SIG-M5 treated with dmso at 0.1 percent for 504 hours (cell line): Measurements from ENCODE around the gene FANCI.

Experiments used
- DNase-seq: peaks from one replicate; lab custom pipeline; 2025; ENCODE audit not compliant: unreplicated experiment; lab: John Stamatoyannopoulos, UW

FANCI gene

GRCh38 chr15:89359471-89360293, 115.9 kb downstream of the FANCI start:
- no peak for DNase-seq

- no peak for DNase-seq
Measured at GRCh38 chr15:89360294-89360971, 116.7 kb downstream of the FANCI start.

- DNase-seq: peak; percentile 64
Measured at GRCh38 chr15:89361451-89362202, 117.8 kb downstream of the FANCI start.

- no peak for DNase-seq
Measured at GRCh38 chr15:89362203-89363101, 118.7 kb downstream of the FANCI start.

- peak; percentile 69 for DNase-seq
Measured at GRCh38 chr15:89363133-89363532, 119.4 kb downstream of the FANCI start.

GRCh38 chr15:89363770-89364169, 120.0 kb downstream of the FANCI start:
- DNase-seq: no peak

GRCh38 chr15:89364341-89364740, 120.6 kb downstream of the FANCI start:
- DNase-seq: peak; percentile 80

GRCh38 chr15:89364741-89365450, 121.1 kb downstream of the FANCI start:
- DNase-seq: no peak

GRCh38 chr15:89365462-89366065, 121.8 kb downstream of the FANCI start:
- DNase-seq: no peak
